ENCODE data around the gene NEURL4.

DNA sequence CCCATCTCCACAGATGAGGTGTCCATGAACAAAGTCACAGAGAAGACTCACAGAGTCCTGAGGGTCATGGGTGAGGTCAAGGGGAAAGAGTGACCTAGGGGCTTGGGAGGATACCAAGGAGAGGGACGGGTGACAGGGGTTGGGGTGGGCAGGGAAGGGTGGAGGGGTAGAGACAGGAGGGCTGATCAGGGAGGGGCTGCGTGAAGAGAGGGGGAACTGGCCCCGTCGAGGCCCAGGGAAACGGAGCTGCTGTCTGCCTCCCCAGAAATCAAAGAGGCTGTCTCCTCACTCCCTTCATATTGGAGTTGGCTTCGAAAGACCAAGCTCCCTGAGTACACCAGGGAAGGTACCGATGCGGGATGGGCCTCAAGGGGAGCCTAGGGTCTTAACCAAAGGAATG lies 26.4 kb upstream of the NEURL4 start:
- TF ChIP-seq CTCF (IDR thresholded peaks at IDR 0.05; ENCODE audit: borderline replicate concordance, extremely low read depth, low read length, poor library complexity, severe bottlenecking) (no peak), EZH2 (IDR thresholded peaks at IDR 0.05; ENCODE audit: borderline replicate concordance, low read depth, low read length, severe bottlenecking) (no peak)

Measured in DND-41 (cell line).